Vagina (tissue), 2 donors: ENCODE measurements around the gene PHLDA3. TPM values are rescaled to one million over a fixed set of nuclear protein-coding genes. Genes with fewer than 3 reads are reported as not detected.

Experiments
- DNase-seq, 2 donors: peaks; one replicate each; pipeline ENCODE4 v3.0.0-alpha.2; 2017; ENCODE audit errors: extremely low spot score in 2 of 2
- H3K27ac ChIP-seq: fragments of 200-600 bp; sonication (generic); one replicate; pipeline ENCODE4 v1.5.1; 2019
- H3K27me3 ChIP-seq: fragments of 200-600 bp; sonication (generic); one replicate; pipeline ENCODE4 v1.5.1; 2019
- H3K36me3 ChIP-seq, 2 donors: fragments of 200-600 bp; sonication (generic); one replicate each; pipeline ENCODE4 v1.5.1; 2017 to 2019
- H3K4me1 ChIP-seq: fragments of 200-600 bp; sonication (generic); one replicate; pipeline ENCODE4 v1.5.1; 2019
- H3K4me3 ChIP-seq, 2 donors: fragments of 200-600 bp; sonication (generic); 1 replicate in 1 of 2; 2 replicates in 1 of 2; pipeline ENCODE4 v1.5.1; 2016 to 2019
- H3K9me3 ChIP-seq: fragments of 200-600 bp; sonication (generic); one replicate; pipeline ENCODE4 v1.5.1; 2019
- POLR2A ChIP-seq, 2 donors: fragments of 450-650 bp; IDR thresholded peaks; one replicate each; pipeline ENCODE4 v1.6.1; 2017; ENCODE audit warnings: antibody characterized with exemption in 2 of 2, mild to moderate bottlenecking in 2 of 2, moderate library complexity in 2 of 2
- POLR2AphosphoS5 ChIP-seq, 2 donors: sonication (generic); formaldehyde crosslinking; IDR thresholded peaks; one replicate each; pipeline ENCODE4 v1.9.0; 2017; ENCODE audit warnings: antibody characterized with exemption in 2 of 2, mild to moderate bottlenecking in 2 of 2, low read depth in 1 of 2; ENCODE audit not compliant: insufficient read depth in 1 of 2
- intact Hi-C: fragments of 100-400 bp; cut with DNase I; formaldehyde crosslinking; loops from one replicate; pipeline ENCODE4 v1.15.1; 2023
- total RNA-seq: library from RNA; depleted of rRNA; stranded (reverse); fragments of >200 nt; gene quantifications from one replicate; pipeline ENCODE4 v1.2.3, GENCODE V29; 2016
- TF ChIP-seq, protein P1 (sequence below), 3 experiments: fragments of 450-650 bp in 2 of 3; fragments of 200-600 bp in 1 of 3; sonication (generic) in 1 of 3; IDR thresholded peaks; one replicate each; pipeline ENCODE4 v1.5.1; 2017 to 2019; ENCODE audit warnings: antibody characterized with exemption in 3 of 3, mild to moderate bottlenecking in 2 of 3, moderate library complexity in 2 of 3

The PHLDA3 gene
- total RNA-seq, 1 donor from 2014 or later: 80.5 TPM

DNA sequence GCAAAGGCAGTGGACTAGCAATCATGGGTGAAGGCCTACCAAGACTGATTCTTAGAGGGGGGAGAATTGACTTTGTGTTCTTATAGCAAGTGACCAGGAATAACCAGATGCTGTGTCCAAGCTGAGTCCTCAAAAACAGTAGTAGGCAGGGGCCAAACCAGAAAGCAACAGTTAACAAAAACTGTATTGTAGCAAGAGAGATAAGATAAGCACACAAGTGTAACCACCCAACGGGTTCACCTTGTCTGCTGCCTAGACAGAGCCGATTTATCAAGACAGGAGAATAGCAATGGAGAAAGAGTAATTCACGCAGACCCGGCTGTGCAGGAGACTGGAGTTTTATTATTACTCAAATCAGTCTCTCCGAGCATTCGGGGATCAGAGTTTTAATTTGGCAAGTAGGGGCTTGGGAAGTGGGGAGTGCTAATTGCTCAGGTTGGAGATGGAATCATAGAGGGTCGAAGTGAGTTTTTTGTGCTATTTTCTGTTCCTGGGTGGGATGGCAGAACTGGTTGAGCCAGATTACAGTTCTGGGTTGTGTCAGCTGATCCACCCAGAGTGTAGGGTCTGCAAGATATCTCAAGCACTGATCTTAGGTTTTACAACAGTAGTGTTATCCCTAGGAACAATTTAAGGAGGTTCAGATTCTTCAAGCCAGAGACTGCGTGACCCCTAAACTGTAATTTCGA lies 46.2 kb upstream of the PHLDA3 start:
- no peak for DNase-seq
- Histone ChIP-seq H3K36me3 (no peaks in the 10 kb centered on the region), H3K9me3 (no peaks in the 10 kb centered on the region), H3K27me3 (no peaks in the 10 kb centered on the region), H3K27ac (no peak overlapping the region), H3K4me1 (peaks cover 25% of the 10 kb centered on the region), H3K4me3 (no peak overlapping the region)
- TF ChIP-seq POLR2AphosphoS5 (IDR thresholded peaks at IDR 0.05; ENCODE audit: insufficient read depth in 1 of 2, low read depth in 1 of 2) (no peak), POLR2A (IDR thresholded peaks at IDR 0.05) (no peak)
- TF ChIP-seq, protein P1, sequence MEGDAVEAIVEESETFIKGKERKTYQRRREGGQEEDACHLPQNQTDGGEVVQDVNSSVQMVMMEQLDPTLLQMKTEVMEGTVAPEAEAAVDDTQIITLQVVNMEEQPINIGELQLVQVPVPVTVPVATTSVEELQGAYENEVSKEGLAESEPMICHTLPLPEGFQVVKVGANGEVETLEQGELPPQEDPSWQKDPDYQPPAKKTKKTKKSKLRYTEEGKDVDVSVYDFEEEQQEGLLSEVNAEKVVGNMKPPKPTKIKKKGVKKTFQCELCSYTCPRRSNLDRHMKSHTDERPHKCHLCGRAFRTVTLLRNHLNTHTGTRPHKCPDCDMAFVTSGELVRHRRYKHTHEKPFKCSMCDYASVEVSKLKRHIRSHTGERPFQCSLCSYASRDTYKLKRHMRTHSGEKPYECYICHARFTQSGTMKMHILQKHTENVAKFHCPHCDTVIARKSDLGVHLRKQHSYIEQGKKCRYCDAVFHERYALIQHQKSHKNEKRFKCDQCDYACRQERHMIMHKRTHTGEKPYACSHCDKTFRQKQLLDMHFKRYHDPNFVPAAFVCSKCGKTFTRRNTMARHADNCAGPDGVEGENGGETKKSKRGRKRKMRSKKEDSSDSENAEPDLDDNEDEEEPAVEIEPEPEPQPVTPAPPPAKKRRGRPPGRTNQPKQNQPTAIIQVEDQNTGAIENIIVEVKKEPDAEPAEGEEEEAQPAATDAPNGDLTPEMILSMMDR (IDR thresholded peaks at IDR 0.05): no peak
- intact Hi-C loops: no loop called here

DNA sequence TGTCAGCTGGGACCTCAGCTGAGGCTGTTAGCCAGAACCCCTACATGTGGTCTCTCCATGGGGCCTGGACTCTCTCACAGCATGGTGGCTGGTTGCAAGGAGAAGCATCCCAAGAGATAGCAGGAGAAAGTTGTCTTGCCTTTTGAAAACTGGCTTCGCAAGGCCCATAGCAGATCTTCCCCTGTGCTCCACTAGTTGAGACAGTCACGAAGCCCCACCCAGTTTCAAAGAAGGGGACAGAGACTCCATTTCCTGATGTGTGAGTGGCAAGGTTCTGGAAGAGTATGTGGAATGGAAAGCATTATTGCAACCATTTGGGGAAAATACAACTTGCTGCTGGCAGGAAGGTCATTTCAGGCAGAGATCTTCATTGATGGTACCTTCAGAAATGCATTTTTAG lies 45.5 kb upstream of the PHLDA3 start:
- H3K4me3 ChIP-seq: no peak overlapping the region
- H3K27me3 ChIP-seq: no peaks in the 10 kb centered on the region
- H3K4me1 ChIP-seq: peaks cover 25% of the 10 kb centered on the region
- no peaks in the 10 kb centered on the region for H3K9me3 ChIP-seq
- intact Hi-C loops: loop anchor here (5.0 kb wide), 1 partner anchor 77 kb away; no protein-coding TSS in a partner anchor
- DNase-seq: no peak
- no peaks in the 10 kb centered on the region for H3K36me3 ChIP-seq
- TF ChIP-seq POLR2AphosphoS5 (IDR thresholded peaks at IDR 0.05; ENCODE audit: insufficient read depth in 1 of 2, low read depth in 1 of 2): no peak
- TF ChIP-seq, protein P1 (IDR thresholded peaks at IDR 0.05): no peak
- TF ChIP-seq POLR2A (IDR thresholded peaks at IDR 0.05): no peak
- H3K27ac ChIP-seq: no peak overlapping the region

DNA sequence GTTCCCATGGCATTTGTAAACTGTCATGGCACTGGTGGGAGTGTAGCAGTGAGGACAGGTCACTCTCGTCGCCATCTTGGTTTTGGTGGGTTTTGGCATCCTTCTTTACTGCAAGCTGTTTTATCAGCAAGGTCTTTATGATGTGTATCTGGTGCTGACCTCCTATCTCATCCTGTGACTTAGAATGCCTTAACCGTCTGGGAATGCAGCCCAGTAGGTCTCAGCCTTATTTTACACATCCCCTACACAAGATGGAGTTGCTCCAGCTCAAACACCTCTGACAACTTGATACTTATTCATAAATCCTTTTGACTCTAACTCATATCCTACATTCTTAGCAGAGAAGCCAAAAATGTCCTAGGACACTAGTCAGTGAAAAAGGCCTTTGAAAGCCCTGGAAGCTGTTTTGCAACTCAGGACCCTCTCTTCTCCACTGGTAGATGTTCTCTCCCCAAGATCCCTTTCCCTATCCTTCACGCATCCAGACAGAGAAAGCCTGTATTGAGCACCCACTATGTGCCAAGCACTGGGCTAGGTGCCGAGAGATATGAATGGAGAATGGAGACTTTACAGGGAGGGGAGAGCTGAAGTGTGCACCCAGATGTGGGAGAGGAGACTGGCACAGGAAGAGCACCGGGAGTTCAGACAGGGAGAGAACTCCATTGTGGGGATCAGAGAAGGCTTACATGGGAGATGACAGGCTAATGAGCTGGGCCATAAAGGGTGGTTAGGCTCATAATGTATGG lies 44.7 kb upstream of the PHLDA3 start:
- Histone ChIP-seq H3K9me3 (no peaks in the 10 kb centered on the region), H3K27me3 (no peaks in the 10 kb centered on the region), H3K4me1 (peaks cover 32% of the 10 kb centered on the region), H3K27ac (peak overlapping the region; percentile 78), H3K4me3 (no peak overlapping the region), H3K36me3 (no peaks in the 10 kb centered on the region)
- TF ChIP-seq POLR2AphosphoS5 (IDR thresholded peaks at IDR 0.05; ENCODE audit: insufficient read depth in 1 of 2, low read depth in 1 of 2) (no peak), POLR2A (IDR thresholded peaks at IDR 0.05) (no peak)
- TF ChIP-seq, protein P1 (IDR thresholded peaks at IDR 0.05): no peak
- intact Hi-C loops: loop anchor here (2.0 to 5.0 kb wide), 2 partner anchors 31 to 76 kb away; no protein-coding TSS in a partner anchor
- no peak for DNase-seq

DNA sequence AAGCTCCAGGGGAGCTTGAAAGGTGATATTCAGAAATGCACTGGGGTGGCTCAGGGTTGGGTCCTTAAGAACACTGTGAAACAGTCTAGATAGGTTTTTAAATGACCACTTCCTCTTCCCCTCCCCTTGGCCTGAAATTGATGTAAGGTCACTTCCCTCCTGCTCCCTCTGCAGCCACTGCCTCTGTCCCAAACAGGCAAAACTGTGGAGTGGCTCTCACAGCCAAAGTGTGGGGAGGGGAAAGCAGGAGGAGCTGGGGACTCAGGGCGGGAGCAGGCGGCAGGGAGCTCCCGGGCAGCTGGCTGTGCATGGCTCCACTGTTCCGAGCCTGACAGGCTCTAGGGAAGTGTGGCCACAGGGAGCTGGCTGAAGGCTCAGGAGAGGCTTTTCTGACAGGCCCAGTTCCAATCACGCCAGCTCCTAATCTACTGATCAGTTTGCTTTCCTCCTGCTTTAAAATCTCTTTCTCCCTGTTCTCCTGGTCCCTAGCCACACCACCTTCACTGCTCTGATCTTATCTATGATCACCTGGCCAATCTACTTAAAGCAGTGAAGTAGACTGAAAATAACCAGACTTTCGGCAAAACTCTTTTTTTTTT lies 43.1 kb upstream of the PHLDA3 start:
- no peak overlapping the region for H3K4me3 ChIP-seq
- H3K36me3 ChIP-seq: no peaks in the 10 kb centered on the region
- TF ChIP-seq, protein P1 (IDR thresholded peaks at IDR 0.05): no peak
- TF ChIP-seq POLR2A (IDR thresholded peaks at IDR 0.05) (no peak), POLR2AphosphoS5 (IDR thresholded peaks at IDR 0.05; ENCODE audit: insufficient read depth in 1 of 2, low read depth in 1 of 2) (peak in 1 of 2 donors; percentile 36)
- H3K4me1 ChIP-seq: peaks cover 40% of the 10 kb centered on the region
- H3K27ac ChIP-seq: peak overlapping the region; percentile 78
- H3K9me3 ChIP-seq: no peaks in the 10 kb centered on the region
- no peak for DNase-seq
- intact Hi-C loops: loop anchor here (2.0 to 5.0 kb wide), 2 partner anchors 29 to 75 kb away; no protein-coding TSS in a partner anchor
- H3K27me3 ChIP-seq: no peaks in the 10 kb centered on the region
